Neural crest cell (in vitro differentiated cells): ENCODE measurements around the gene KLHL12. TPM values are rescaled to one million over a fixed set of nuclear protein-coding genes. Genes with fewer than 3 reads are reported as not detected.

Source experiments
- DNase-seq: peaks from one replicate; pipeline ENCODE4 v3.0.0; 2021; ENCODE audit warnings: low read depth, mixed read lengths, low spot score
- H3K27ac Mint-ChIP-seq: one replicate; pipeline ENCODE4 v1.8.0; 2021; ENCODE audit warnings: mild to moderate bottlenecking, mixed read lengths; ENCODE audit not compliant: unreplicated experiment
- H3K27me3 Mint-ChIP-seq: 2 replicates; pipeline ENCODE4 v1.8.0; 2021; ENCODE audit warnings: low read depth, mild to moderate bottlenecking, mixed read lengths
- H3K36me3 Mint-ChIP-seq: 2 replicates; pipeline ENCODE4 v1.8.0; 2021; ENCODE audit warnings: low read depth, mild to moderate bottlenecking, mixed read lengths
- H3K4me1 Mint-ChIP-seq: 2 replicates; pipeline ENCODE4 v1.8.0; 2021; ENCODE audit warnings: mixed read lengths
- H3K4me3 Mint-ChIP-seq: one replicate; pipeline ENCODE4 v1.8.0; 2021; ENCODE audit warnings: mild to moderate bottlenecking, mixed read lengths
- H3K9me3 Mint-ChIP-seq: 2 replicates; pipeline ENCODE4 v1.8.0; 2021; ENCODE audit warnings: mixed read lengths
- total RNA-seq: library from RNA; stranded (reverse); gene quantifications from 2 replicates; pipeline ENCODE4 v1.2.1, GENCODE V29; 2021
- TF ChIP-seq, protein P1 (sequence below): fragments of 200-600 bp; sonication (generic); conservative IDR thresholded peaks from 2 replicates; pipeline ENCODE4 v1.5.0; 2021; ENCODE audit warnings: antibody characterized with exemption, mild to moderate bottlenecking

The KLHL12 gene
- total RNA-seq, 1 donor from 2014 or later: 30.6 TPM

DNA sequence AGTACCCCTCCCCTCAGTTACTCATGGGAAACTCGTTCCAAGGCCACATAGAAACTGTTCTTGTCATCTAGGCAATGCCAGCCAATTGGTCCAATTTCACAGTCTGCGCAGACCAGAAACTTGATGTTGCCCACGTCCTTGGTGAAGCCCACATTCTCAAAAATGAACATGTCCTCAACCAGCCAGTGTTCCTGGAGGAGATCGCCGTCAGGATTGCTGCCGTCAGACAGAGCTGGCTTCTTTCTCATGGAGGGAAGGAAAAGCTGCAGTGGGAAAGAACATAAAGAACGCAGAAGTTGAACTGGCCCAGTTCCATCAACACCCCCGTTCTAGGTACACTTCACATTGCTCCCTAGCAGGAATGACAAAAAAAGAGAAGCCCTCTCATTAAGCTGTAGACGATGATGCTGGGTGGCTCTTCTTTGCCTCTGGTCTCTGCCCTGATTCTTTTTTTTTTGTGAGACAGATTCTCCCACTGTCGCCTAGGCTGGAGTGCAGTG, 46.0 kb downstream of the KLHL12 start:
- H3K27ac Mint-ChIP-seq: no peak overlapping the region
- no peaks in the 10 kb centered on the region for H3K27me3 Mint-ChIP-seq
- TF ChIP-seq, protein P1, sequence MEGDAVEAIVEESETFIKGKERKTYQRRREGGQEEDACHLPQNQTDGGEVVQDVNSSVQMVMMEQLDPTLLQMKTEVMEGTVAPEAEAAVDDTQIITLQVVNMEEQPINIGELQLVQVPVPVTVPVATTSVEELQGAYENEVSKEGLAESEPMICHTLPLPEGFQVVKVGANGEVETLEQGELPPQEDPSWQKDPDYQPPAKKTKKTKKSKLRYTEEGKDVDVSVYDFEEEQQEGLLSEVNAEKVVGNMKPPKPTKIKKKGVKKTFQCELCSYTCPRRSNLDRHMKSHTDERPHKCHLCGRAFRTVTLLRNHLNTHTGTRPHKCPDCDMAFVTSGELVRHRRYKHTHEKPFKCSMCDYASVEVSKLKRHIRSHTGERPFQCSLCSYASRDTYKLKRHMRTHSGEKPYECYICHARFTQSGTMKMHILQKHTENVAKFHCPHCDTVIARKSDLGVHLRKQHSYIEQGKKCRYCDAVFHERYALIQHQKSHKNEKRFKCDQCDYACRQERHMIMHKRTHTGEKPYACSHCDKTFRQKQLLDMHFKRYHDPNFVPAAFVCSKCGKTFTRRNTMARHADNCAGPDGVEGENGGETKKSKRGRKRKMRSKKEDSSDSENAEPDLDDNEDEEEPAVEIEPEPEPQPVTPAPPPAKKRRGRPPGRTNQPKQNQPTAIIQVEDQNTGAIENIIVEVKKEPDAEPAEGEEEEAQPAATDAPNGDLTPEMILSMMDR: no peak
- no peaks in the 10 kb centered on the region for H3K9me3 Mint-ChIP-seq
- no peak for DNase-seq
- peak overlapping the region; percentile 34 for H3K4me3 Mint-ChIP-seq
- no peaks in the 10 kb centered on the region for H3K4me1 Mint-ChIP-seq
- peaks cover 3% of the 10 kb centered on the region for H3K36me3 Mint-ChIP-seq

- DNase-seq: no peak
- Mint-ChIP-seq H3K4me3 (no peak overlapping the region), H3K4me1 (no peaks in the 10 kb centered on the region), H3K27ac (no peak overlapping the region), H3K27me3 (no peaks in the 10 kb centered on the region), H3K36me3 (peaks cover 3% of the 10 kb centered on the region), H3K9me3 (no peaks in the 10 kb centered on the region)
- TF ChIP-seq, protein P1: no peak
Observed at GRCh38 chr1:202880062-202880461, 47.0 kb downstream of the KLHL12 start.

GRCh38 chr1:202879128-202879527, 47.9 kb downstream of the KLHL12 start:
- H3K27ac Mint-ChIP-seq: no peak overlapping the region
- H3K4me1 Mint-ChIP-seq: no peaks in the 10 kb centered on the region
- TF ChIP-seq, protein P1: no peak
- no peak overlapping the region for H3K4me3 Mint-ChIP-seq
- no peak for DNase-seq
- peaks cover 3% of the 10 kb centered on the region for H3K36me3 Mint-ChIP-seq
- H3K9me3 Mint-ChIP-seq: no peaks in the 10 kb centered on the region
- H3K27me3 Mint-ChIP-seq: no peaks in the 10 kb centered on the region

DNA sequence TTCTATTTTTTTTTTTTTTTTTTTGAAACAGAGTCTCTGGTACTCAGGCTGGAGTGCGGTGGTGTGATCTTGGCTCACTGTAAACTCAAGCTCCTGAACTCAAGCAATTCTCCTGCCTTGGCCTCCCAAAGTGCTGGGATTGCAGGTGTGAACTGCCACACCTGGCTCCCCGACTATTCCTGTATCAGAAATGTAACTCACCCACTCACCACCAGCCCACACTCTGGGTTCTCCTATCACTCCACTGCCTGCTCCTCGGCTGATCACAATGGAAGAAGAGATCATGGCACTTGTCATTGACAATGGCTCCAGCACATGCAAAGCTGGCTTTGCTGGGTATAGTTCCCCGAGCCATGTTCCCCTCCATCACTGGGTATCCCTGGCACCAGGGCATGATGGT, 54.0 kb downstream of the KLHL12 start:
- TF ChIP-seq, protein P1: no peak
- no peaks in the 10 kb centered on the region for H3K27me3 Mint-ChIP-seq
- peaks cover 3% of the 10 kb centered on the region for H3K36me3 Mint-ChIP-seq
- no peak for DNase-seq
- no peaks in the 10 kb centered on the region for H3K4me1 Mint-ChIP-seq
- H3K9me3 Mint-ChIP-seq: no peaks in the 10 kb centered on the region
- H3K27ac Mint-ChIP-seq: no peak overlapping the region
- H3K4me3 Mint-ChIP-seq: no peak overlapping the region

- H3K27me3 Mint-ChIP-seq: no peaks in the 10 kb centered on the region
- peaks cover 3% of the 10 kb centered on the region for H3K36me3 Mint-ChIP-seq
- H3K4me1 Mint-ChIP-seq: no peaks in the 10 kb centered on the region
- no peaks in the 10 kb centered on the region for H3K9me3 Mint-ChIP-seq
- DNase-seq: no peak
- H3K27ac Mint-ChIP-seq: no peak overlapping the region
- no peak overlapping the region for H3K4me3 Mint-ChIP-seq
- TF ChIP-seq, protein P1: no peak
Observed at GRCh38 chr1:202871367-202871766, 55.7 kb downstream of the KLHL12 start.
